ENCODE measurements around the gene CCDC3.
"Not testable (repeated sequence)": the region's sequence is repeated elsewhere in the genome, so short reads cannot be mapped to it uniquely, and the experiment has no call there.

CCDC3 gene

GRCh38 chr10:13001041-13001886 lies at the start of gene CCDC3:
Gene CCDC3, minus strand, starts transcription at chr10:13001713. Its CDS starts 143 bp downstream, at chr10:13001570.
- in situ Hi-C loops (cut with MboI; ENCODE audit: low pct_unique_long_range_greater_than_20kb, low sequenced_read_pairs): no loop called here

GRCh38 chr10:13051126-13051694 lies 49.7 kb upstream of the CCDC3 start:
- DNase-seq: no peak
- in situ Hi-C loops (cut with MboI; ENCODE audit: low pct_unique_long_range_greater_than_20kb, low sequenced_read_pairs): loop anchor here (25.0 kb wide), 1 partner anchor 339 kb away; no protein-coding TSS in a partner anchor

More at GRCh38 chr10:13001041-13001886, at the start of gene CCDC3:
- DNase-seq: peak; percentile 7

GRCh38 chr10:13049774-13050420 lies 48.4 kb upstream of the CCDC3 start:
- DNase-seq: no peak
- in situ Hi-C loops (cut with MboI; ENCODE audit: low pct_unique_long_range_greater_than_20kb, low sequenced_read_pairs): loop anchor here (25.0 kb wide), 1 partner anchor 338 kb away; no protein-coding TSS in a partner anchor

GRCh38 chr10:13048762-13049161 lies 47.2 kb upstream of the CCDC3 start:
- DNase-seq: no peak
- in situ Hi-C loops (cut with MboI; ENCODE audit: low pct_unique_long_range_greater_than_20kb, low sequenced_read_pairs): no loop called here

GRCh38 chr10:13047529-13048206 lies 46.2 kb upstream of the CCDC3 start:
- in situ Hi-C loops (cut with MboI; ENCODE audit: low pct_unique_long_range_greater_than_20kb, low sequenced_read_pairs): no loop called here
- DNase-seq: no peak

- no peak for DNase-seq
- in situ Hi-C loops (cut with MboI; ENCODE audit: low pct_unique_long_range_greater_than_20kb, low sequenced_read_pairs): no loop called here
Observed at GRCh38 chr10:13046851-13047528, 45.5 kb upstream of the CCDC3 start.

- no peak for DNase-seq
- in situ Hi-C loops (cut with MboI; ENCODE audit: low pct_unique_long_range_greater_than_20kb, low sequenced_read_pairs): no loop called here
Observed at GRCh38 chr10:13043520-13043919, 42.0 kb upstream of the CCDC3 start.

GRCh38 chr10:13039761-13040160 lies 38.2 kb upstream of the CCDC3 start:
- in situ Hi-C loops (cut with MboI; ENCODE audit: low pct_unique_long_range_greater_than_20kb, low sequenced_read_pairs): no loop called here
- no peak for DNase-seq

GRCh38 chr10:13038391-13038790 lies 36.9 kb upstream of the CCDC3 start:
- no peak for DNase-seq

GRCh38 chr10:13037832-13038231 lies 36.3 kb upstream of the CCDC3 start:
- in situ Hi-C loops (cut with MboI; ENCODE audit: low pct_unique_long_range_greater_than_20kb, low sequenced_read_pairs): no loop called here
- DNase-seq: no peak

More at GRCh38 chr10:13038391-13038790, 36.9 kb upstream of the CCDC3 start:
- in situ Hi-C loops (cut with MboI; ENCODE audit: low pct_unique_long_range_greater_than_20kb, low sequenced_read_pairs): no loop called here

- no peak for DNase-seq
- in situ Hi-C loops (cut with MboI; ENCODE audit: low pct_unique_long_range_greater_than_20kb, low sequenced_read_pairs): no loop called here
Observed at GRCh38 chr10:13036841-13037240, 35.3 kb upstream of the CCDC3 start.

GRCh38 chr10:13035731-13036130 lies 34.2 kb upstream of the CCDC3 start:
- in situ Hi-C loops (cut with MboI; ENCODE audit: low pct_unique_long_range_greater_than_20kb, low sequenced_read_pairs); DNase-seq: not testable (repeated sequence)

GRCh38 chr10:13026873-13027272 lies 25.4 kb upstream of the CCDC3 start:
- no peak for DNase-seq
- in situ Hi-C loops (cut with MboI; ENCODE audit: low pct_unique_long_range_greater_than_20kb, low sequenced_read_pairs): no loop called here

- DNase-seq: no peak
- in situ Hi-C loops (cut with MboI; ENCODE audit: low pct_unique_long_range_greater_than_20kb, low sequenced_read_pairs): no loop called here
Observed at GRCh38 chr10:13023754-13024153, 22.2 kb upstream of the CCDC3 start.

GRCh38 chr10:13019280-13019679 lies 17.8 kb upstream of the CCDC3 start:
- DNase-seq: no peak
- in situ Hi-C loops (cut with MboI; ENCODE audit: low pct_unique_long_range_greater_than_20kb, low sequenced_read_pairs): no loop called here

- no peak for DNase-seq
Observed at GRCh38 chr10:13018171-13018570, 16.7 kb upstream of the CCDC3 start.

GRCh38 chr10:13016886-13017285 lies 15.4 kb upstream of the CCDC3 start:
- in situ Hi-C loops (cut with MboI; ENCODE audit: low pct_unique_long_range_greater_than_20kb, low sequenced_read_pairs): no loop called here
- DNase-seq: no peak

More at GRCh38 chr10:13018171-13018570, 16.7 kb upstream of the CCDC3 start:
- in situ Hi-C loops (cut with MboI; ENCODE audit: low pct_unique_long_range_greater_than_20kb, low sequenced_read_pairs): no loop called here

GRCh38 chr10:13016426-13016825 lies 14.9 kb upstream of the CCDC3 start:
- in situ Hi-C loops (cut with MboI; ENCODE audit: low pct_unique_long_range_greater_than_20kb, low sequenced_read_pairs): no loop called here
- DNase-seq: no peak

- in situ Hi-C loops (cut with MboI; ENCODE audit: low pct_unique_long_range_greater_than_20kb, low sequenced_read_pairs): no loop called here
- no peak for DNase-seq
Observed at GRCh38 chr10:13006037-13006436, 4.5 kb upstream of the CCDC3 start.

Data from KBM-7 (cell line).